ENCODE results near the gene CXCL14.

The CXCL14 gene

GRCh38 chr5:135565725-135566421, 12.9 kb downstream of the CXCL14 start:
- FAIRE-seq (no peak), DNase-seq (ENCODE audit: insufficient read length, low spot score) (peak; percentile 56)
- TF ChIP-seq PAX5 (IDR thresholded peaks at IDR 0.05; ENCODE audit: insufficient read depth, low read length, severe bottlenecking): no peak
- no peak for TF ChIP-seq POU2F2 (IDR thresholded peaks at IDR 0.05; ENCODE audit: low read depth, low read length)

DNA sequence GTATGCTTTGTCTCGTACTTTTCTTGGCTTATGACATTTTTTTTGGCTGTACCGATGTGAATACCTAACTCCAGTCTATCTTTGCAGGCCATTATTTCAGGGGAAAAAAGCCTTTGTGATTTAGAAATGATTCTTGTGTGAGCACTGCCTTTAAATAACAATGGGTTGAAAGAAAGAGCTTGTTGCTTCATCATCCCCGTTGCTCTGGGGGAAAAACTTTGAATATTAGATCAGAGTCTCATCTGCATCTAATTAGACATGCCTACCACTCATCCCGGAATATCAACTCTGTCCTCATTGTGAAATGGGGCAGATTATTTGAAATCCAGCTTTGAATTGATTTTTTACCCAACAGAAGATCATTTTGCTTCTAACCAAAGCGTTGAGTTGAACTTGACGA, 13.5 kb downstream of the CXCL14 start:
- no peak for TF ChIP-seq PAX5 (IDR thresholded peaks at IDR 0.05; ENCODE audit: insufficient read depth, low read length, severe bottlenecking)
- TF ChIP-seq SPI1 (IDR thresholded peaks at IDR 0.05; ENCODE audit: low read depth, low read length): no peak
- no peak for TF ChIP-seq TAF1 (IDR thresholded peaks at IDR 0.05; ENCODE audit: low read depth, low read length)
- no peak for TF ChIP-seq POLR2AphosphoS5 (IDR thresholded peaks at IDR 0.05; ENCODE audit: low read depth, low read length)
- TF ChIP-seq POU2F2 (IDR thresholded peaks at IDR 0.05; ENCODE audit: low read depth, low read length): no peak
- no peak for TF ChIP-seq POLR2A (IDR thresholded peaks at IDR 0.05; ENCODE audit: low read depth, low read length)
- FAIRE-seq (no peak), DNase-seq (ENCODE audit: insufficient read length, low spot score) (no peak)

DNA sequence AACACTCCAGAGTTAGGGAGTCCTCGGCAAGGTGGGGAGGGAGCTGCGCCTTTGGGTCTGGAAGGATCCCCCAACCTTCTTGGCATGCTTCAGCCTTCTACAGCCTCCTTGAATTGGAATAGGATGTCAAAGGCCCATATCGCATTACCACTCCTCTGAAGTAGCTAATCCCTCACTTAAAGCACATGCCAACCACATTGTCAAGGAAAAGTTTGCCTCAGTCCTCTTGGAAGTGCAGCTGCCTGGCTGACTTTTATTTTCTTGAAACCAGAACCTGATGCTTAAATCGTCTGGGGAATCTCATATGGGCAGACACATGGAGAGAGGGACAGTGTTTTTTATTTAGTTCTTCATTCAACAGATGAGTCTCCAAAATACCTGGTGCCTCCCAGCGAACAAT, 14.5 kb downstream of the CXCL14 start:
- DNase-seq (ENCODE audit: insufficient read length, low spot score) (no peak), FAIRE-seq (no peak)
- no peak for TF ChIP-seq POLR2AphosphoS5 (IDR thresholded peaks at IDR 0.05; ENCODE audit: low read depth, low read length)
- TF ChIP-seq TAF1 (IDR thresholded peaks at IDR 0.05; ENCODE audit: low read depth, low read length): no peak
- TF ChIP-seq SPI1 (IDR thresholded peaks at IDR 0.05; ENCODE audit: low read depth, low read length): no peak
- TF ChIP-seq POU2F2 (IDR thresholded peaks at IDR 0.05; ENCODE audit: low read depth, low read length): no peak
- no peak for TF ChIP-seq POLR2A (IDR thresholded peaks at IDR 0.05; ENCODE audit: low read depth, low read length)
- no peak for TF ChIP-seq PAX5 (IDR thresholded peaks at IDR 0.05; ENCODE audit: insufficient read depth, low read length, severe bottlenecking)

DNA sequence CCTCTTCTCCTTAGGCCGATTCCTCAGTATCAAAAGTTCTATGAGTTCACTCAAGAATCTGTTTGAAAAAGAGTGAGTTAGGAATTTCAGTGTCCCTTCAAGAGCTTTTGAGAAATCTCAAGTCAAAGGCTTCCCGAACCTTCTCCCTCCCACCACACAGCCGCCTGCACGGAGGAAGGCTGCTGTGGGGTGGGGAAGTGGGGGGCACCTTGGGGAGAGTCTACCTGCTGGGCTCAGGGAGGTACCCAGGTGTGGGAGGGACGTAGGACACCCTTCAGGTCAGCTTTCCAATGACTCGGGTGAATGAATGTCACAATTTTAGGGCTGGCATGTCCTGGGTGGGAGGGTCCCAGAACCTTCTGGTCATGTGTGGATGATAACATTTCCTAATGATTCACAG, 17.5 kb downstream of the CXCL14 start:
- no peak for FAIRE-seq
- DNase-seq (ENCODE audit: insufficient read length, low spot score): no peak
- TF ChIP-seq POLR2A (IDR thresholded peaks at IDR 0.05; ENCODE audit: low read depth, low read length) (no peak), POU2F2 (IDR thresholded peaks at IDR 0.05; ENCODE audit: low read depth, low read length) (no peak), SPI1 (IDR thresholded peaks at IDR 0.05; ENCODE audit: low read depth, low read length) (no peak), PAX5 (IDR thresholded peaks at IDR 0.05; ENCODE audit: insufficient read depth, low read length, severe bottlenecking) (no peak), POLR2AphosphoS5 (IDR thresholded peaks at IDR 0.05; ENCODE audit: low read depth, low read length) (no peak), TAF1 (IDR thresholded peaks at IDR 0.05; ENCODE audit: low read depth, low read length) (no peak)

DNA sequence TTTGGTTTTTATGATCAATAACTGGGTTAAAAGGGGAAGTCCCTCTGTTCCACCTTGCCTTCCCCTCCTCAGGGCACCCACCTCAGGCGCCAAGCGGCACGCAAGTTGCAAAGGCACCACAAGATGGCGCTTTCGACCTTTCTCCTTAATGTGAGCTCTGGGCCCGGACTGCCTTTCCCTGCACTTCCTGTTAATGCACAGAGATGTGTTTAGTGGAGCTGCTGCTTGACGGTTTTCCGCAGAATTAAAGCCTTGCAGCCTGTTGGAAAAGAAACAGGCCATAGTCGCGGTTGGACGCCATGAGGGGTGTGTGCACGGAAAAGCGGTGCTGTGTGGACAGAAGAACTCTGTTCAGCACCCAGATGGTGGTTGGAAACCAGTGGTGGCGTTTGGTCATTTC, 17.9 kb downstream of the CXCL14 start:
- TF ChIP-seq POLR2A (IDR thresholded peaks at IDR 0.05; ENCODE audit: low read depth, low read length): no peak
- peak; percentile 86 for TF ChIP-seq SPI1 (IDR thresholded peaks at IDR 0.05; ENCODE audit: low read depth, low read length)
- TF ChIP-seq POLR2AphosphoS5 (IDR thresholded peaks at IDR 0.05; ENCODE audit: low read depth, low read length): no peak
- peak; percentile 82 for FAIRE-seq
- peak; percentile 67 for DNase-seq (ENCODE audit: insufficient read length, low spot score)

DNA sequence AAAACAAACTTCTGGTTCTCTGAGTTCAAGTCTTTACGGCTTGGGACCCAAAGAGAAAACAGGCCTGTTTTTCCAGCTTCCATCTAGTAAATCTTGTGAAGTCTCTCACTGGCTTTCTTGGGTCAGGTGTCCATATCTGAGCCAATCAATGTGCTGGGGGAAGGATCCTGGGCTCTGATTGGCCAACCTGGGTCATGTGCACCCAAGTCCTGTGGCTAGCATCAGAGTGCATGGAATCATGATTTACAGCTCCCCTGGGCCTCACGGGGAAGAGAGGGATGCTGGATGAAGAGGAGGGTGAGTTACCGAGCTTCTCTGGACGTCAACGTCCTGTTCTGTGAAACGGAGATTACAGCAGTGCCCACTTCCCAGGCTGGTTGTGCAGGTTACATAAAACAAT, 19.4 kb downstream of the CXCL14 start:
- no peak for TF ChIP-seq TAF1 (IDR thresholded peaks at IDR 0.05; ENCODE audit: low read depth, low read length)
- no peak for TF ChIP-seq POU2F2 (IDR thresholded peaks at IDR 0.05; ENCODE audit: low read depth, low read length)
- TF ChIP-seq SPI1 (IDR thresholded peaks at IDR 0.05; ENCODE audit: low read depth, low read length): no peak
- no peak for TF ChIP-seq POLR2A (IDR thresholded peaks at IDR 0.05; ENCODE audit: low read depth, low read length)
- no peak for TF ChIP-seq POLR2AphosphoS5 (IDR thresholded peaks at IDR 0.05; ENCODE audit: low read depth, low read length)
- DNase-seq (ENCODE audit: insufficient read length, low spot score): no peak
- no peak for FAIRE-seq

GRCh38 chr5:135557076-135557838, 21.5 kb downstream of the CXCL14 start:
- DNase-seq (ENCODE audit: insufficient read length, low spot score) (no peak), FAIRE-seq (no peak)
- no peak for TF ChIP-seq PAX5 (IDR thresholded peaks at IDR 0.05; ENCODE audit: insufficient read depth, low read length, severe bottlenecking)
- no peak for TF ChIP-seq TAF1 (IDR thresholded peaks at IDR 0.05; ENCODE audit: low read depth, low read length)
- TF ChIP-seq POLR2AphosphoS5 (IDR thresholded peaks at IDR 0.05; ENCODE audit: low read depth, low read length): no peak
- TF ChIP-seq POU2F2 (IDR thresholded peaks at IDR 0.05; ENCODE audit: low read depth, low read length): no peak
- no peak for TF ChIP-seq SPI1 (IDR thresholded peaks at IDR 0.05; ENCODE audit: low read depth, low read length)
- no peak for TF ChIP-seq POLR2A (IDR thresholded peaks at IDR 0.05; ENCODE audit: low read depth, low read length)

GRCh38 chr5:135556620-135557019, 22.2 kb downstream of the CXCL14 start:
- no peak for FAIRE-seq
- DNase-seq (ENCODE audit: insufficient read length, low spot score): no peak
- TF ChIP-seq PAX5 (IDR thresholded peaks at IDR 0.05; ENCODE audit: insufficient read depth, low read length, severe bottlenecking) (no peak), POU2F2 (IDR thresholded peaks at IDR 0.05; ENCODE audit: low read depth, low read length) (no peak), SPI1 (IDR thresholded peaks at IDR 0.05; ENCODE audit: low read depth, low read length) (no peak), TAF1 (IDR thresholded peaks at IDR 0.05; ENCODE audit: low read depth, low read length) (no peak), POLR2A (IDR thresholded peaks at IDR 0.05; ENCODE audit: low read depth, low read length) (no peak), POLR2AphosphoS5 (IDR thresholded peaks at IDR 0.05; ENCODE audit: low read depth, low read length) (no peak)

DNA sequence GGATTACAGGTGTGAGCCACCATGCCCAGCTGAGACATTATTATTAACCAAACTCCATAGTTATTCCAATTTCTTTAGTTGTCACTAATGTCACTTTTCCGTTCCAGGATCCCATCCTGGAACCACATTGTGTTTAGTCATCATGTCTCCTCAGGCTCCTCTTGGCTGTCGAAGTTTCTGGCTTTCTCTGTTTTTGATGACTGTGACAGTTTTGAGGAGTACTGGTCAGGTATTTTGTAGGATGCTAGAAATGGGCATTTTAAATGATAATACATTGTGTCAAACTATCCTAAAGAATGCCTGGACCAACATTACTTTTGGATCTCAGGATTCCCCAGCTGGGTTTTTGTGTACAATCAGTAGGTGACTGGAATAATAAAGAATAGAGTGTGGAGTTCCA, 23.3 kb downstream of the CXCL14 start:
- DNase-seq (ENCODE audit: insufficient read length, low spot score) (no peak), FAIRE-seq (no peak)
- no peak for TF ChIP-seq TAF1 (IDR thresholded peaks at IDR 0.05; ENCODE audit: low read depth, low read length)
- no peak for TF ChIP-seq POLR2A (IDR thresholded peaks at IDR 0.05; ENCODE audit: low read depth, low read length)
- TF ChIP-seq POU2F2 (IDR thresholded peaks at IDR 0.05; ENCODE audit: low read depth, low read length): no peak
- no peak for TF ChIP-seq PAX5 (IDR thresholded peaks at IDR 0.05; ENCODE audit: insufficient read depth, low read length, severe bottlenecking)
- no peak for TF ChIP-seq POLR2AphosphoS5 (IDR thresholded peaks at IDR 0.05; ENCODE audit: low read depth, low read length)
- TF ChIP-seq SPI1 (IDR thresholded peaks at IDR 0.05; ENCODE audit: low read depth, low read length): no peak

Data from GM12891 (cell line).